NCI-H1092 (cell line): ENCODE data around the gene SYT6.
"Not testable (repeated sequence)": the region's sequence is repeated elsewhere in the genome, so short reads cannot be mapped to it uniquely, and the experiment has no call there.

Experiments used
- DNase-seq: peaks from one replicate; lab custom pipeline; 2025; lab: John Stamatoyannopoulos, UW

The SYT6 gene

DNA sequence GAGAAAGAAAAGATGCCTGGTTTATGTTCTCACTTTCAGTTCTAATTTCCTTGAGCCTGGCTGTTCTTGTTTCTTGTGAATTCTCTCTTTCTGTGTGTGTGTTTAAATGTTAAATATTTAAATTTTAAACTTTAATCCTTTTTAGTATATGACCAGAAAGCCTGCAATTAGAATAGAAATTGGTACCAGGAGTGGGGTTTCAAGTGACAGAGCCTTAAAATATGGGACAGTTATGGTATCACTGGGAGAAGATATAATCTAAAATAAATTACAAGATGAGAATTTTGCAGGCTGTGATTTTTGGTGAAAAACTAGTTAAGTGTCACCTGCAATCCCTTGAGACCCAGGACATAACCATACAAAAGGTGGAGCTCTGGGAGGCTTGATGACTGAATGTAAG, 81.4 kb downstream of the SYT6 start:
- no peak for DNase-seq

DNA sequence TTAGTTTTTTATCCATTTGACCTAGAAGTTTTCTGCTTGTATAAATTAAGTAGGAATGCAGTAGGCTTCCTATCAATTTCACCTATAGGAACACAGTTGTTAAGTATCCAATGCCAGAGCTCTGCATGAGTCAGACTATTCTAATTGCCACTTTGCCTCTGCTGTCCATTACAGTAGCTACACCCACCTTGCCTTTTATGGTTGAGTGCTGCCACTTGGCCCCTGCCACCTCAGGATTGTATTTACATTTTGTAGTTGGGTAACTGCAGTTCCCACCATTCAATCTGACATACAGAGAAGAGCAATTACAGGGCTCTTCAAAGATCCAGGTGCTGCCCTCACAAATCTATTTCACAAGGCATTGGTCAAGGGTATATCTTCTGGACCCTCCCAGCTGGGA, 83.9 kb downstream of the SYT6 start:
- peak; percentile 10 for DNase-seq

DNA sequence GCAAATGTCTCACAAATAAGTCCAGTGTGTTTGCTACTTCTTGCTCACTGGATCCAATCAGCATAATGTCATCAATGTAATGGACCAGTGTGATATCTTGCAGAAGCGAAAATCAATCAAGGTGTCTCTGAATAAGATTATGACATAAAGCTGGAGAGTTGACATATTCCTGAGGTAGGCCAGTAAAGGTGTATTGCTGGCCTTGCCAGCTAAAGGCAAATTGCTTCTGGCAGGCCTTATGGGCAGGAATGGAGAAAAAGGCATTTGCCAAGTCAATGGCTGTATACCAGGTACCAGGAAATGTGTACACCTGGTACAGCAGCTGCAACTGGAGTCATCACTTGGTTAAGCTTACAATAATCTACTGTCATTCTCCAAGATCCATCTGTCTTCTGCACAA, 85.0 kb downstream of the SYT6 start:
- not testable (repeated sequence) for DNase-seq

DNA sequence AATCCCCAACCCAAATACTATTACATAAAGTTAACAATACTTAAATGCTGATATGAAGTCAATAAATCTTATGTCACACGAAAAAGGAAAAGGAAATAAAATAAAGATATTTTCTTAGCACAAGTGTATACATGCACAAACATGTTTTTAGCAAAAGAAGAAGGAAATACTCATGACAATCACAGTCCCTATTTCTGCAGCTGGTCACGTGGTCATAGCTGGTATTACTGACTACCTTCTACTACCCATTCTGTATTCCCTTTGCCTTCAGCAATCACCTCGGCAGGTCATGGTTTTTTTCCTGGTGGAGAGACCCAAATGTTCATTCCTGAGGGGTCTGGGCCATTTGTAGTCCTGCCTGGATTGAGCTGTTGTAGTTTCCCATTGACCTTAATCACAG, 88.0 kb downstream of the SYT6 start:
- DNase-seq: not testable (repeated sequence)

DNA sequence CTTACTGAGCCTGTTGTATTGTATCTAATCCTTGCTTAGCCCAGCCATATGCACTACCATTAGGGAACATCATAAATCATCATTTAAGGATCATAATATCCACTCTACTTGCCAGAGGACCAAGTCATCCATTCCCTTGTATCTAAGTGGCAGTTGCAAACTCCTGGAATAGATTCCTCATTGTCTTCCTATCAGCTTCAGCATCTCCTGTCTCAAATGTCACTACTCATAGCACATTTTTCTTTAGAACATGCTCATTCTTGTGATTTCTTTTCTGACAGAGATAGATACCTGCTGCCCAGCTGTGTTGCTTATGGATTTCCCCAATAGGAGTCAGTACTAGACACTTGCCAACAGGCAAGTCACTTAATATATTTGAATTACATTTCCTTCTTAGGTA, 90.1 kb downstream of the SYT6 start:
- DNase-seq: no peak

DNA sequence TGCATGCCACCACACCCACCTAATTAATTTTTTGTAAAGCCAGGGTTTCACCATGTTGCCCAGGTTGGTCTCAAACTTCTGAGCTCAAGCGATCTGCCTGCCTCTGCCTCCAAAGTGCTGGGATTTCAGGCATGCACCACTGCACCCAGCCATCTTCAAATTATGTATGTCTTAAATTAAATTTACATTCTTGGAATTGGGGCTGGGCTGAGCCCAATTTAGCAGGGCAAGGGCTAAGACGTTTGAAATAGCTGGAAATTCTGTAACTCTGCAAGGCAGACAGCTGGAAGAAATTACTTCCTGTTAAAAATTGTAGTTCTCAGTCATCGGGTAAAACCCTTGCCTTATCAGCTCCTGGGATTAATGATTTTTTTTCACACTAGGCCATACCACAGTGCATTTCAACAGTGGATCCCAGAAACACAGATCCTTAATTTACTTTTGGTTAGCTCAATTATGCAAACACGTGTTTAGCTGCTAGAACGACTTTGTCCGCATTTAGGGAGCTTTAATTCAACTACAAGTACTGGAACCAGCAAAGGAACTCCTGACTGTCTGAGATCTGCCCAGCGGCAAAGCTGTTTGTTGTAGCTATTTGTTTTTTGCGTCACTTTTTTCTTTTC, 91.1 kb downstream of the SYT6 start:
- DNase-seq: no peak

DNA sequence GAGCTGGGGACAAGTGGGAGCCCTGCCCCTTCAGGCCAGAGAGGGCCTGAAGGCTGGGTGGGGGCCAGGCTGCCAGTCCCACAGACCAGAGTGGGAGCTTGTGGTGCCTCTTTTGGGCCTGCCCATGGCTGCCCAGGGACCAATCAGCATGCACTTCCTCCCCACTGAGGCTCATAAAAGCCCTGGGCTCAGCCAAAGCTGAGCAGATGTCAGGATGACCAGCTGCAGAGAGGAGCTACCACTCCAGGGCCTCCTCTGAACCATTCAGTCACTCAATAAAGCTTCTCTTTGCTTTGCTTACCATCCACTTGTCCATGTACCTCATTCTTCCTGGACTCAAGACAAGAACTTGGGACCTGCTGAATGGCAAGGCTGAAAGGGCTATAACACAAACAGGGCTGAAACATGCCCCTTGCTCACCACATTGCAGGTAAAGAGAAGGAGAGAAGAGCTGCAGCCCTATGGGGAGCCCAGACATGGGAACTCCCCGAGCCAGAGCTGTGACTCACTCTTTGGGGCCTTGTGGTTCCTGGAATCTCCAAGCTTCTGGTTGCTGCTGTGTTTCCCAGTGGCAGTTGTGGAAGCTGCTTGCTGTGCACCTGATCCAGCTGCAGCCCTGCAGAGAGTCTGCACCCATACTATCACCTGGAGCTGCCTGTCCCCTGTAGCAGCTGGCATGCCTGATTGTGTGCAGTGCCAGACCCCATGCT, 92.4 kb downstream of the SYT6 start:
- DNase-seq: no peak

DNA sequence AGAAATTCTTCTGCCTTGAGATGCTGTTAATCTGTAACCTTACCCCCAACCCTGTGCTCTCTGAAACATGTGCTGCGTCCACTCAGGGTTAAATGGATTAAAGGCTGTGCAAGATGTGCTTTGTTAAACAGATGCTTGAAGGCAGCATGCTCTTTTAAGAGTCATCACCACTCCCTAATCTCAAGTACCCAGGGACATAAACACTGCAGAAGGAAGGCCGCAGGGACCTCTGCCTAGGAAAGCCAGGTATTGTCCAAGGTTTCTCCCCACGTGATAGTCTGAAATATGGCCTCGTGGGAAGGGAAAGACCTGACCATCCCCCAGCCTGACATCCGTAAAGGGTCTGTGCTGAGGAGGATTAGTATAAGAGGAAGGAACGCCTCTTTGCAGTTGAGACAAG, 95.4 kb downstream of the SYT6 start:
- not testable (repeated sequence) for DNase-seq

DNA sequence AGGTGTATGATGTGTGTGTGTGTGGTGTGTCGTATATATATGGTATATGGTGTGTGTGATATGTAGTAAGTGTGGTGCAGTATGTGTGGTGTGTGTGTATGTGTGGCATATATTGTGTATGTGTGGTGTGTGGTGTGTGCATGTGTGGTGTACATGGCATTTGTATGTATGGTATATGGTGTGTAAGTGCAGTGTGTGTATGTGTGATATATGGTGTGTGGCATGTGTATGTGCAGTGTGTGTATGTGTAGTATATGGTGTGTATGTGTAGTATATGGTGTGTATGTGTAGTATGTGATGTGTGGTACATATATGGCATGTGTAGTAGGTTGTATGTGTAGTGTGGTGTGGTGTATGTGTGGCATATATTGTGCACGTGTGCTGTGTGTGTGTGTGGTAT, 99.5 kb downstream of the SYT6 start:
- DNase-seq: no peak

DNA sequence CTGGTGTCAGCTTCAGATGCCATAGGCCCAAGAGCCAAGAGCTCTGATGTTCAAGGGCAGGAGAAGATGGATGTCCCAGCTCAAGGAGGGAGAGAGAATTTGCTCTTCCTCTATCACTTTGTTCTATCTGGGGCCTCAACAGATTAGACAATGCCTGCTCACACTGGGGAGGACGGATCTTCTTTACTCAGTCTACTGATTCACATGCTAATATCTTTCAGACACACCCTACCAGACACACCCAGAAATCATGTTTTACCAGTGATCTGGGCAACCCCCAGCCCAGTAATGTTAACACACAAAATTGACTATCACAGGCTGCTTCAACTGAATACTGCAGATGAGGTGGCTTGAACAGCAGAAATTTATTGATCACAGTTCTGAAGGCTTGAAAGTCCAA, 105.4 kb downstream of the SYT6 start:
- no peak for DNase-seq

DNA sequence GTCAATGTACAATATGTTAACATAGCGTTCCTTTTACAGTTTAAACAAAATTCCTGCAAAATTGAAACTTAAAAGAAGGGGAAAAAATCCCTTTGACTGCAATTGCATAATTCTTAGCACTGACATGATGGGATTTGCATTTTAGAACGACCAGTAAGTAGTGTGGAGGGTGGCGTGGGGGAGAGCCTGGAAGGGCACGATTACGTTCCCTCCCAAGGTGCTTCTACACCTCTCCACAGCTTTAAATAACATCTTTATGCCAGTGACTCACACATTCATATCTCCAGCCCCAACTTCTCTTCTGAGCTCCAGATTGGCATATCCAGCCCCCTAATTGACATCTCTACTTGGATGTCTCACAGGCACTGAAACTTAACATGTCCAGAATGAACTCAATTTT, 110.1 kb downstream of the SYT6 start:
- no peak for DNase-seq

DNA sequence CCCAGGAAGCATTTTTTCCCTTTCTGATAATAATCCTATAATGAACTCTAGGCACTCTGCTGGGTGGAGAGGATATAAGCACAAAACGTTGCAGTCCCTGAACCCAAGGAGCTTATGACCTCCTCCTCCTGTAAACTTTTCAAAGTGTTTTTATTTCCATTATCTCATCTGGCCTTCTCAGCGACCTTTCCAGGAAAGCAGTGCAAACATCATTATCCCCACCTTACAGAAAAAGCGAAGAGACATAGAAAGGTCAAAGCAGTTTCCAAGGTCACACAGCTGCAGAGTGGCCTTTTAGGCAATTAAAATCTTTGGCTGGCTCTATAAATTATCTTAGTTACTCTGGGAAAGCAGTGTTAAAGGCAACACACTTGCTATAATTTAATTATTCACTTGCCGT, 110.6 kb downstream of the SYT6 start:
- DNase-seq: no peak

DNA sequence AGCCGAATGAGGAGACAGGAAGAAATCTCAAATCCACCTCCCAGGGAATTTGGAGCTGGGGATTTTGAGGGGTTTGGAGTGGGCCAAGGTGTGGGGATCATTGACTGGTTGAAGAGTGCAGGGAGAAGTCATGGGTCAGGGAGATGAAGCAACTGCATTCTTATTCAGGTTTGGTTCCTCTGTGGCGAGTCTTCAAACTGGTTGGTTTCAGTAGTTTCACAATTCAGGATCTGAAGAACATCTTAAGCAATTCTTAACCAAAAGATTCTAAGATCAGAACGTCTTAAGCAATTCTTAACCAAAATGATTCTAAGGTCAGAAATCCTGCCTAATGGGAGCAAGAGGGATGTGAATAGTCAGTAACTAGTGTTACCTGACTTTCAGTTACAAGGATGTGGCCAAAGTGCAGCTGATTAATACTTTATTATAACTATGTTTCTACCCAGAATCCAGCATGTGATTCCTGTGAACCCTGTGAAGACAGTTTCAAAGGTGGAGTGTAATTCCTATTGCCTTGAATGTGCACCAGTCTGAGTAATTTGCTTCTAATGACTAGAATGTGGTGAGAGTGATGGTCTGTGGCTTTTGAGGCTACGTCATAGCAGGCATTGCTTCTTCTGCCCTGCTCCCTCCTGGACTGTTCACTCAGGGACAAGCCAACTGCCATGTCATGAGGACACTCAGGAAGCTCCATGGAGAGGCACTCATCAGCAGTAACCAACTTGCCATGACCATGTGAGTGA, 113.2 kb downstream of the SYT6 start:
- no peak for DNase-seq
